ENCODE measurements around the gene MAT1A.

DNA sequence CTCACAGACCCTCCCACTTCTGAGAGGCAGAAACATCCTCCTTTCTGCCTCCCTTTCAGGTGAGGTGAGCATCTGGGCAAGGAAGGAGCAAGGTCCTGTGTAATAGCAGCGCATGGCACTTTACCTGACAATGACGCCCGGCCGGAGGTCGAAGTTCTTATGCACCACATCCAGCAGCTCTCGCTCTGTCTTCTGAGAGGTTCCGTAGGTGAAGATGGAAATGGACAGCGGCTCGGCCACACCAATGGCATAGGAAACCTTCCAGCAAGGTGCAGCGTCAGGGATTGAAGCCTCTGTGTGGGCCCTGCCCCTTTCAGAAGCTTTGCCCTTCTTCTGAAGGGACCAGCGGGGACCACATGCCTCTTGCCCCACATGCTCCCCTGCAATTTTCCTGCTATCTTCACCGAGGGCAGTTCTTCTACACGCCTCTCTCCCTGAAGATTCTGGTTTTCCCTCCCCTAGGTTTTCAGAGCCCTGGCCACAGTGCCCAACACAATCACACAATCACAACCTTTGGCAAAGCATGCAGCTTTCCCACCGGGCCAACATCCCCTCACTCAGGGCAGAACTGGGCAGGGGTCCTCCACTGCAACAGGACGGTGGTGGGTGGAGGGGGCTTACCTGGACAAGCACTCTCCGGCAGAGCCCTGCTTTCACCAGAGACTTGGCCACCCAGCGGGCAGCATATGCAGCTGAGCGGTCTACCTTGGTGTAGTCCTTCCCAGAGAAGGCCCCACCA, 14.9 kb downstream of the MAT1A start:
- TF ChIP-seq TCF7L2 (IDR thresholded peaks at IDR 0.05; ENCODE audit: low read depth, low read length): no peak
- TF ChIP-seq, protein P1, sequence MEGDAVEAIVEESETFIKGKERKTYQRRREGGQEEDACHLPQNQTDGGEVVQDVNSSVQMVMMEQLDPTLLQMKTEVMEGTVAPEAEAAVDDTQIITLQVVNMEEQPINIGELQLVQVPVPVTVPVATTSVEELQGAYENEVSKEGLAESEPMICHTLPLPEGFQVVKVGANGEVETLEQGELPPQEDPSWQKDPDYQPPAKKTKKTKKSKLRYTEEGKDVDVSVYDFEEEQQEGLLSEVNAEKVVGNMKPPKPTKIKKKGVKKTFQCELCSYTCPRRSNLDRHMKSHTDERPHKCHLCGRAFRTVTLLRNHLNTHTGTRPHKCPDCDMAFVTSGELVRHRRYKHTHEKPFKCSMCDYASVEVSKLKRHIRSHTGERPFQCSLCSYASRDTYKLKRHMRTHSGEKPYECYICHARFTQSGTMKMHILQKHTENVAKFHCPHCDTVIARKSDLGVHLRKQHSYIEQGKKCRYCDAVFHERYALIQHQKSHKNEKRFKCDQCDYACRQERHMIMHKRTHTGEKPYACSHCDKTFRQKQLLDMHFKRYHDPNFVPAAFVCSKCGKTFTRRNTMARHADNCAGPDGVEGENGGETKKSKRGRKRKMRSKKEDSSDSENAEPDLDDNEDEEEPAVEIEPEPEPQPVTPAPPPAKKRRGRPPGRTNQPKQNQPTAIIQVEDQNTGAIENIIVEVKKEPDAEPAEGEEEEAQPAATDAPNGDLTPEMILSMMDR (IDR thresholded peaks at IDR 0.05): no peak
- no peak for TF ChIP-seq SIN3A (IDR thresholded peaks at IDR 0.05; ENCODE audit: borderline replicate concordance, insufficient read depth, low read depth, low read length)
- TF ChIP-seq POLR2AphosphoS5 (IDR thresholded peaks at IDR 0.05; ENCODE audit: low read depth, low read length): no peak
- TF ChIP-seq, protein P2, sequence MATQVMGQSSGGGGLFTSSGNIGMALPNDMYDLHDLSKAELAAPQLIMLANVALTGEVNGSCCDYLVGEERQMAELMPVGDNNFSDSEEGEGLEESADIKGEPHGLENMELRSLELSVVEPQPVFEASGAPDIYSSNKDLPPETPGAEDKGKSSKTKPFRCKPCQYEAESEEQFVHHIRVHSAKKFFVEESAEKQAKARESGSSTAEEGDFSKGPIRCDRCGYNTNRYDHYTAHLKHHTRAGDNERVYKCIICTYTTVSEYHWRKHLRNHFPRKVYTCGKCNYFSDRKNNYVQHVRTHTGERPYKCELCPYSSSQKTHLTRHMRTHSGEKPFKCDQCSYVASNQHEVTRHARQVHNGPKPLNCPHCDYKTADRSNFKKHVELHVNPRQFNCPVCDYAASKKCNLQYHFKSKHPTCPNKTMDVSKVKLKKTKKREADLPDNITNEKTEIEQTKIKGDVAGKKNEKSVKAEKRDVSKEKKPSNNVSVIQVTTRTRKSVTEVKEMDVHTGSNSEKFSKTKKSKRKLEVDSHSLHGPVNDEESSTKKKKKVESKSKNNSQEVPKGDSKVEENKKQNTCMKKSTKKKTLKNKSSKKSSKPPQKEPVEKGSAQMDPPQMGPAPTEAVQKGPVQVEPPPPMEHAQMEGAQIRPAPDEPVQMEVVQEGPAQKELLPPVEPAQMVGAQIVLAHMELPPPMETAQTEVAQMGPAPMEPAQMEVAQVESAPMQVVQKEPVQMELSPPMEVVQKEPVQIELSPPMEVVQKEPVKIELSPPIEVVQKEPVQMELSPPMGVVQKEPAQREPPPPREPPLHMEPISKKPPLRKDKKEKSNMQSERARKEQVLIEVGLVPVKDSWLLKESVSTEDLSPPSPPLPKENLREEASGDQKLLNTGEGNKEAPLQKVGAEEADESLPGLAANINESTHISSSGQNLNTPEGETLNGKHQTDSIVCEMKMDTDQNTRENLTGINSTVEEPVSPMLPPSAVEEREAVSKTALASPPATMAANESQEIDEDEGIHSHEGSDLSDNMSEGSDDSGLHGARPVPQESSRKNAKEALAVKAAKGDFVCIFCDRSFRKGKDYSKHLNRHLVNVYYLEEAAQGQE (IDR thresholded peaks at IDR 0.05; ENCODE audit: insufficient read depth in 1 of 2, low read depth in 2 of 2, low read length in 1 of 2): no peak

All from Panc1 (cell line).